GM23338 (cell line): ENCODE results near the gene ADAMTS13. TPM values are rescaled to one million over a fixed set of nuclear protein-coding genes. Genes with fewer than 3 reads are reported as not detected.

Source experiments
- ATAC-seq: fragments of 200-7000 bp; cut with Tn5 transposase; 3 replicates; pipeline ENCODE4 v1.9.1; 2020
- DNase-seq: peaks from one replicate; pipeline ENCODE4 v3.0.0-alpha.2; 2015; ENCODE audit warnings: low spot score
- H2AFZ ChIP-seq: fragments of 200-600 bp; sonication (generic); 2 replicates; pipeline ENCODE4 v1.8.0; 2016; ENCODE audit warnings: antibody characterized with exemption, mild to moderate bottlenecking, moderate library complexity
- H3F3A ChIP-seq: fragments of 200-600 bp; sonication (generic); replicated peaks from 2 replicates; pipeline ENCODE4 v1.8.0; 2017; ENCODE audit warnings: antibody characterized with exemption, mixed run types, low read depth
- H3K27ac ChIP-seq: fragments of 200-600 bp; sonication (generic); 2 replicates; pipeline ENCODE4 v1.6.1; 2016; ENCODE audit warnings: low read depth
- H3K27me3 ChIP-seq: fragments of 200-600 bp; sonication (generic); 2 replicates; pipeline ENCODE4 v1.8.0; 2016; ENCODE audit warnings: mild to moderate bottlenecking, mixed run types, moderate library complexity; ENCODE audit not compliant: insufficient read depth
- H3K36me3 ChIP-seq: fragments of 200-600 bp; sonication (generic); 2 replicates; pipeline ENCODE4 v1.8.0; 2016; ENCODE audit warnings: mild to moderate bottlenecking; ENCODE audit not compliant: insufficient read depth
- H3K4me1 ChIP-seq: fragments of 200-600 bp; sonication (generic); 2 replicates; pipeline ENCODE4 v1.8.0; 2016; ENCODE audit warnings: mild to moderate bottlenecking, moderate library complexity; ENCODE audit not compliant: insufficient read depth
- H3K4me2 ChIP-seq: fragments of 200-600 bp; sonication (generic); 2 replicates; pipeline ENCODE4 v1.7.1; 2017; ENCODE audit warnings: mixed run types
- H3K4me3 ChIP-seq: fragments of 200-600 bp; sonication (generic); 2 replicates; pipeline ENCODE4 v1.6.1; 2016; ENCODE audit warnings: mixed run types
- H3K79me2 ChIP-seq: fragments of 200-600 bp; sonication (generic); replicated peaks from 2 replicates; pipeline ENCODE4 v1.8.0; 2017; ENCODE audit warnings: mild to moderate bottlenecking; ENCODE audit not compliant: insufficient read depth
- H3K9me2 ChIP-seq: fragments of 200-600 bp; sonication (generic); 2 replicates; pipeline ENCODE4 v1.8.0; 2017; ENCODE audit not compliant: insufficient read depth
- H4K20me1 ChIP-seq: fragments of 200-600 bp; sonication (generic); replicated peaks from 2 replicates; pipeline ENCODE4 v1.8.0; 2017; ENCODE audit warnings: mild to moderate bottlenecking; ENCODE audit not compliant: insufficient read depth
- H3K27ac Mint-ChIP-seq: 2 replicates; pipeline ENCODE4 v1.8.0; 2020; ENCODE audit warnings: inconsistent platforms, mild to moderate bottlenecking, moderate library complexity, mixed read lengths
- H3K27me3 Mint-ChIP-seq: 3 replicates; pipeline ENCODE4 v1.8.0; 2022; ENCODE audit warnings: low read depth, mild to moderate bottlenecking, moderate library complexity, mixed read lengths, inconsistent platforms; ENCODE audit not compliant: insufficient read depth, poor library complexity
- H3K36me3 Mint-ChIP-seq: 3 replicates; pipeline ENCODE4 v1.8.0; 2021; ENCODE audit warnings: low read depth, mild to moderate bottlenecking, inconsistent platforms, moderate library complexity, mixed read lengths
- H3K4me1 Mint-ChIP-seq: 3 replicates; pipeline ENCODE4 v1.8.0; 2020; ENCODE audit warnings: mild to moderate bottlenecking, inconsistent platforms, mixed read lengths
- H3K4me3 Mint-ChIP-seq: 3 replicates; pipeline ENCODE4 v1.8.0; 2021; ENCODE audit warnings: moderate library complexity, mild to moderate bottlenecking, inconsistent platforms, mixed read lengths
- H3K9me3 Mint-ChIP-seq: 3 replicates; pipeline ENCODE4 v1.8.0; 2020; ENCODE audit warnings: moderate library complexity, mild to moderate bottlenecking, inconsistent platforms, mixed read lengths
- CREB1 ChIP-seq: fragments of 250-450 bp; sonication (Bioruptor Pico); IDR thresholded peaks from 2 replicates; pipeline ENCODE4 v1.5.0; 2020; ENCODE audit warnings: low read depth, mild to moderate bottlenecking, moderate library complexity
- EZH2 ChIP-seq: fragments of 200-600 bp; sonication (generic); IDR thresholded peaks from one replicate; pipeline ENCODE4 v1.8.0; 2017; ENCODE audit warnings: antibody characterized with exemption, mild to moderate bottlenecking, low read depth; ENCODE audit not compliant: unreplicated experiment
- EZH2phosphoT487 ChIP-seq: fragments of 200-600 bp; sonication (generic); IDR thresholded peaks from one replicate; pipeline ENCODE4 v1.8.1; 2018; ENCODE audit warnings: antibody characterized with exemption; ENCODE audit not compliant: unreplicated experiment
- JUNB ChIP-seq: IDR thresholded peaks from one replicate; pipeline ENCODE4 v1.6.1; 2016; ENCODE audit warnings: antibody characterized with exemption; ENCODE audit not compliant: unreplicated experiment
- NANOG ChIP-seq: IDR thresholded peaks from 2 replicates; pipeline ENCODE4 v1.6.1; 2016; ENCODE audit warnings: antibody characterized with exemption, borderline replicate concordance
- POLR2AphosphoS5 ChIP-seq: IDR thresholded peaks from 2 replicates; pipeline ENCODE4 v1.6.1; 2016; ENCODE audit warnings: antibody characterized with exemption, low read depth
- STAT1 ChIP-seq: IDR thresholded peaks from one replicate; pipeline ENCODE4 v1.6.1; 2016; ENCODE audit warnings: antibody characterized with exemption; ENCODE audit not compliant: unreplicated experiment
- ZNF114 ChIP-seq: fragments of 250-450 bp; sonication (Bioruptor Pico); IDR thresholded peaks from 2 replicates; pipeline ENCODE4 v1.5.0; 2020; ENCODE audit warnings: mild to moderate bottlenecking, moderate library complexity
- ZNF331 ChIP-seq: fragments of 250-450 bp; sonication (Bioruptor Pico); IDR thresholded peaks from 2 replicates; pipeline ENCODE4 v1.5.0; 2020; ENCODE audit warnings: low read depth, mild to moderate bottlenecking, moderate library complexity
- polyA plus RNA-seq: library from polyadenylated mRNA; unstranded; fragments of >200 nt; fragmentation: Nextera tagmentation; extraction: Ambion mirVana; gene quantifications from 2 replicates; pipeline ENCODE4 v1.2.1, GENCODE V29; 2016
- total RNA-seq: library from RNA; depleted of rRNA; stranded (reverse); fragments of >200 nt; shearing (Covaris generic); gene quantifications from 2 replicates; pipeline ENCODE4 v1.2.3, GENCODE V29; 2014
- TF ChIP-seq, protein P1 (sequence below), 2 experiments: fragments of 200-600 bp in 1 of 2; sonication (generic) in 1 of 2; conservative IDR thresholded peaks; 2 replicates each; pipeline versions ENCODE4 v1.5.1 to v1.6.1; 2016 to 2017; ENCODE audit warnings: antibody characterized with exemption in 2 of 2, low read depth in 2 of 2, mild to moderate bottlenecking in 2 of 2, moderate library complexity in 1 of 2
- TF ChIP-seq, protein P2 (sequence below): IDR thresholded peaks from 2 replicates; pipeline ENCODE4 v1.6.1; 2016; ENCODE audit warnings: antibody characterized with exemption
- TF ChIP-seq, protein P3 (sequence below): IDR thresholded peaks from one replicate; pipeline ENCODE4 v1.6.1; 2018; ENCODE audit warnings: antibody characterized with exemption; ENCODE audit not compliant: unreplicated experiment
- TF ChIP-seq, protein P4 (sequence below): fragments of 250-450 bp; sonication (Bioruptor Pico); IDR thresholded peaks from 2 replicates; pipeline ENCODE4 v1.5.0; 2020; ENCODE audit warnings: mild to moderate bottlenecking, moderate library complexity

The ADAMTS13 gene
- total and polyA plus RNA-seq, 2 experiments from 2014 or later, result 6.0 TPM

DNA sequence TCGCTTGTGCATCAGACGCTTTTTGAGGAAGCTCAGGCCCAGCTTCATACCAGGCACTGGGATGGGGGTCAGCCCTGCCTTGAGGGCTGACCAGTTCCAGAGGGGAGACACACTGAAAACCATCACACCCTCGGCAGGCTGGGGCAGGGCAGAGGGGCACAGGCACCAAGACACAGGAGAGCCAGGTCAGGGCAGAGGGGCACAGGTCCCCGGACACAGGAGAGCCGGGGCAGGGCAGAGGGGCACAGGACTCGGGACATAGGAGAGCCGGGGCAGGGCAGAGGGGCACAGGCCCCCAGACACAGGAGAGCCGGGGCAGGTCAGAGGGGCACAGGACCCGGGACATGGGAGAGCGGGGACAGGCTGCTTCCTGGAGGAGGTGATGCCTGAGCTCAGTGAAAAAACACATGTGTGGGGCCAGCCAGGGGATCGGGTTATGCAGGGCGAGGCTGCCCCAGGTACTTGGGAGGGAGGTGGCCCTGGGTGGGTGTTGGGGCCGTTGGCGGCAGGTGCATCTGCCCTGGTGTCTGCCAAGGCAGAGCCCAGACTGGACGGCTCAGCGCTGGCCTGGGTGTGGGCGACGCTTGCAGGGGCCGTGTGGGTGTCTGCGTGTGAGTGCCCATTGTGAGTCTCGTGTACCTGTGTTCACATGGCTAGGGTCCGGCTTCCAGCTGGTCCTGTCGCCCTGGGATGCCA is 71.8 kb downstream of the ADAMTS13 start:
- ATAC-seq, result no peak

More for the DNA sequence above, 71.8 kb downstream of the ADAMTS13 start:
- Histone ChIP-seq H3K27ac (no peak overlapping the region), H3K4me2 (no peak overlapping the region), H2AFZ (no peak overlapping the region), H3F3A (no peaks in the 10 kb centered on the region; the same call in 1 of the 2 replicates), H3K79me2 (no peaks in the 10 kb centered on the region), H3K4me3 (no peak overlapping the region), H4K20me1 (no peaks in the 10 kb centered on the region), H3K36me3 (no peaks in the 10 kb centered on the region), H3K4me1 (no peaks in the 10 kb centered on the region), H3K27me3 (no peaks in the 10 kb centered on the region), H3K9me2 (no peaks in the 10 kb centered on the region)
- TF ChIP-seq ZNF331 (CRISPR knock-in tag) (no peak), NANOG (no peak), EZH2phosphoT487 (no peak), CREB1 (no peak), EZH2 (no peak), JUNB (no peak), ZNF114 (CRISPR knock-in tag) (no peak), STAT1 (no peak), POLR2AphosphoS5 (no peak)
- TF ChIP-seq, protein P1, sequence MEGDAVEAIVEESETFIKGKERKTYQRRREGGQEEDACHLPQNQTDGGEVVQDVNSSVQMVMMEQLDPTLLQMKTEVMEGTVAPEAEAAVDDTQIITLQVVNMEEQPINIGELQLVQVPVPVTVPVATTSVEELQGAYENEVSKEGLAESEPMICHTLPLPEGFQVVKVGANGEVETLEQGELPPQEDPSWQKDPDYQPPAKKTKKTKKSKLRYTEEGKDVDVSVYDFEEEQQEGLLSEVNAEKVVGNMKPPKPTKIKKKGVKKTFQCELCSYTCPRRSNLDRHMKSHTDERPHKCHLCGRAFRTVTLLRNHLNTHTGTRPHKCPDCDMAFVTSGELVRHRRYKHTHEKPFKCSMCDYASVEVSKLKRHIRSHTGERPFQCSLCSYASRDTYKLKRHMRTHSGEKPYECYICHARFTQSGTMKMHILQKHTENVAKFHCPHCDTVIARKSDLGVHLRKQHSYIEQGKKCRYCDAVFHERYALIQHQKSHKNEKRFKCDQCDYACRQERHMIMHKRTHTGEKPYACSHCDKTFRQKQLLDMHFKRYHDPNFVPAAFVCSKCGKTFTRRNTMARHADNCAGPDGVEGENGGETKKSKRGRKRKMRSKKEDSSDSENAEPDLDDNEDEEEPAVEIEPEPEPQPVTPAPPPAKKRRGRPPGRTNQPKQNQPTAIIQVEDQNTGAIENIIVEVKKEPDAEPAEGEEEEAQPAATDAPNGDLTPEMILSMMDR (conservative IDR thresholded peaks at IDR 0.05; ENCODE audit: low read depth in 2 of 2), result no peak
- TF ChIP-seq, protein P2, sequence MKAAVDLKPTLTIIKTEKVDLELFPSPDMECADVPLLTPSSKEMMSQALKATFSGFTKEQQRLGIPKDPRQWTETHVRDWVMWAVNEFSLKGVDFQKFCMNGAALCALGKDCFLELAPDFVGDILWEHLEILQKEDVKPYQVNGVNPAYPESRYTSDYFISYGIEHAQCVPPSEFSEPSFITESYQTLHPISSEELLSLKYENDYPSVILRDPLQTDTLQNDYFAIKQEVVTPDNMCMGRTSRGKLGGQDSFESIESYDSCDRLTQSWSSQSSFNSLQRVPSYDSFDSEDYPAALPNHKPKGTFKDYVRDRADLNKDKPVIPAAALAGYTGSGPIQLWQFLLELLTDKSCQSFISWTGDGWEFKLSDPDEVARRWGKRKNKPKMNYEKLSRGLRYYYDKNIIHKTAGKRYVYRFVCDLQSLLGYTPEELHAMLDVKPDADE, result no peak
- TF ChIP-seq, protein P3, sequence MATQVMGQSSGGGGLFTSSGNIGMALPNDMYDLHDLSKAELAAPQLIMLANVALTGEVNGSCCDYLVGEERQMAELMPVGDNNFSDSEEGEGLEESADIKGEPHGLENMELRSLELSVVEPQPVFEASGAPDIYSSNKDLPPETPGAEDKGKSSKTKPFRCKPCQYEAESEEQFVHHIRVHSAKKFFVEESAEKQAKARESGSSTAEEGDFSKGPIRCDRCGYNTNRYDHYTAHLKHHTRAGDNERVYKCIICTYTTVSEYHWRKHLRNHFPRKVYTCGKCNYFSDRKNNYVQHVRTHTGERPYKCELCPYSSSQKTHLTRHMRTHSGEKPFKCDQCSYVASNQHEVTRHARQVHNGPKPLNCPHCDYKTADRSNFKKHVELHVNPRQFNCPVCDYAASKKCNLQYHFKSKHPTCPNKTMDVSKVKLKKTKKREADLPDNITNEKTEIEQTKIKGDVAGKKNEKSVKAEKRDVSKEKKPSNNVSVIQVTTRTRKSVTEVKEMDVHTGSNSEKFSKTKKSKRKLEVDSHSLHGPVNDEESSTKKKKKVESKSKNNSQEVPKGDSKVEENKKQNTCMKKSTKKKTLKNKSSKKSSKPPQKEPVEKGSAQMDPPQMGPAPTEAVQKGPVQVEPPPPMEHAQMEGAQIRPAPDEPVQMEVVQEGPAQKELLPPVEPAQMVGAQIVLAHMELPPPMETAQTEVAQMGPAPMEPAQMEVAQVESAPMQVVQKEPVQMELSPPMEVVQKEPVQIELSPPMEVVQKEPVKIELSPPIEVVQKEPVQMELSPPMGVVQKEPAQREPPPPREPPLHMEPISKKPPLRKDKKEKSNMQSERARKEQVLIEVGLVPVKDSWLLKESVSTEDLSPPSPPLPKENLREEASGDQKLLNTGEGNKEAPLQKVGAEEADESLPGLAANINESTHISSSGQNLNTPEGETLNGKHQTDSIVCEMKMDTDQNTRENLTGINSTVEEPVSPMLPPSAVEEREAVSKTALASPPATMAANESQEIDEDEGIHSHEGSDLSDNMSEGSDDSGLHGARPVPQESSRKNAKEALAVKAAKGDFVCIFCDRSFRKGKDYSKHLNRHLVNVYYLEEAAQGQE, result no peak
- TF ChIP-seq, protein P4, sequence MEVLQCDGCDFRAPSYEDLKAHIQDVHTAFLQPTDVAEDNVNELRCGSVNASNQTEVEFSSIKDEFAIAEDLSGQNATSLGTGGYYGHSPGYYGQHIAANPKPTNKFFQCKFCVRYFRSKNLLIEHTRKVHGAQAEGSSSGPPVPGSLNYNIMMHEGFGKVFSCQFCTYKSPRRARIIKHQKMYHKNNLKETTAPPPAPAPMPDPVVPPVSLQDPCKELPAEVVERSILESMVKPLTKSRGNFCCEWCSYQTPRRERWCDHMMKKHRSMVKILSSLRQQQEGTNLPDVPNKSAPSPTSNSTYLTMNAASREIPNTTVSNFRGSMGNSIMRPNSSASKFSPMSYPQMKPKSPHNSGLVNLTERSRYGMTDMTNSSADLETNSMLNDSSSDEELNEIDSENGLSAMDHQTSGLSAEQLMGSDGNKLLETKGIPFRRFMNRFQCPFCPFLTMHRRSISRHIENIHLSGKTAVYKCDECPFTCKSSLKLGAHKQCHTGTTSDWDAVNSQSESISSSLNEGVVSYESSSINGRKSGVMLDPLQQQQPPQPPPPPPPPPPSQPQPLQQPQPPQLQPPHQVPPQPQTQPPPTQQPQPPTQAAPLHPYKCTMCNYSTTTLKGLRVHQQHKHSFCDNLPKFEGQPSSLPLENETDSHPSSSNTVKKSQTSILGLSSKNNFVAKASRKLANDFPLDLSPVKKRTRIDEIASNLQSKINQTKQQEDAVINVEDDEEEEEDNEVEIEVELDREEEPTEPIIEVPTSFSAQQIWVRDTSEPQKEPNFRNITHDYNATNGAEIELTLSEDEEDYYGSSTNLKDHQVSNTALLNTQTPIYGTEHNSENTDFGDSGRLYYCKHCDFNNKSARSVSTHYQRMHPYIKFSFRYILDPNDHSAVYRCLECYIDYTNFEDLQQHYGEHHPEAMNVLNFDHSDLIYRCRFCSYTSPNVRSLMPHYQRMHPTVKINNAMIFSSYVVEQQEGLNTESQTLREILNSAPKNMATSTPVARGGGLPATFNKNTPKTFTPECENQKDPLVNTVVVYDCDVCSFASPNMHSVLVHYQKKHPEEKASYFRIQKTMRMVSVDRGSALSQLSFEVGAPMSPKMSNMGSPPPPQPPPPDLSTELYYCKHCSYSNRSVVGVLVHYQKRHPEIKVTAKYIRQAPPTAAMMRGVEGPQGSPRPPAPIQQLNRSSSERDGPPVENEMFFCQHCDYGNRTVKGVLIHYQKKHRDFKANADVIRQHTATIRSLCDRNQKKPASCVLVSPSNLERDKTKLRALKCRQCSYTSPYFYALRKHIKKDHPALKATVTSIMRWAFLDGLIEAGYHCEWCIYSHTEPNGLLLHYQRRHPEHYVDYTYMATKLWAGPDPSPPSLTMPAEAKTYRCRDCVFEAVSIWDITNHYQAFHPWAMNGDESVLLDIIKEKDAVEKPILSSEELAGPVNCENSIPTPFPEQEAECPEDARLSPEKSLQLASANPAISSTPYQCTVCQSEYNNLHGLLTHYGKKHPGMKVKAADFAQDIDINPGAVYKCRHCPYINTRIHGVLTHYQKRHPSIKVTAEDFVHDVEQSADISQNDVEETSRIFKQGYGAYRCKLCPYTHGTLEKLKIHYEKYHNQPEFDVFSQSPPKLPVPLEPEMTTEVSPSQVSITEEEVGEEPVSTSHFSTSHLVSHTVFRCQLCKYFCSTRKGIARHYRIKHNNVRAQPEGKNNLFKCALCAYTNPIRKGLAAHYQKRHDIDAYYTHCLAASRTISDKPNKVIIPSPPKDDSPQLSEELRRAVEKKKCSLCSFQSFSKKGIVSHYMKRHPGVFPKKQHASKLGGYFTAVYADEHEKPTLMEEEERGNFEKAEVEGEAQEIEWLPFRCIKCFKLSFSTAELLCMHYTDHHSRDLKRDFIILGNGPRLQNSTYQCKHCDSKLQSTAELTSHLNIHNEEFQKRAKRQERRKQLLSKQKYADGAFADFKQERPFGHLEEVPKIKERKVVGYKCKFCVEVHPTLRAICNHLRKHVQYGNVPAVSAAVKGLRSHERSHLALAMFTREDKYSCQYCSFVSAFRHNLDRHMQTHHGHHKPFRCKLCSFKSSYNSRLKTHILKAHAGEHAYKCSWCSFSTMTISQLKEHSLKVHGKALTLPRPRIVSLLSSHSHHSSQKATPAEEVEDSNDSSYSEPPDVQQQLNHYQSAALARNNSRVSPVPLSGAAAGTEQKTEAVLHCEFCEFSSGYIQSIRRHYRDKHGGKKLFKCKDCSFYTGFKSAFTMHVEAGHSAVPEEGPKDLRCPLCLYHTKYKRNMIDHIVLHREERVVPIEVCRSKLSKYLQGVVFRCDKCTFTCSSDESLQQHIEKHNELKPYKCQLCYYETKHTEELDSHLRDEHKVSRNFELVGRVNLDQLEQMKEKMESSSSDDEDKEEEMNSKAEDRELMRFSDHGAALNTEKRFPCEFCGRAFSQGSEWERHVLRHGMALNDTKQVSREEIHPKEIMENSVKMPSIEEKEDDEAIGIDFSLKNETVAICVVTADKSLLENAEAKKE (CRISPR knock-in tag), result no peak
- Mint-ChIP-seq H3K4me3 (no peak overlapping the region), H3K27me3 (peaks cover 7% of the 10 kb centered on the region), H3K9me3 (no peaks in the 10 kb centered on the region), H3K4me1 (no peaks in the 10 kb centered on the region), H3K27ac (no peak overlapping the region), H3K36me3 (no peaks in the 10 kb centered on the region; the same call in 2 of the 3 replicates)
- DNase-seq, result no peak
